Ishikawa (cell line): Measurements from ENCODE around the gene RSU1.

Experiments
- CEBPB ChIP-seq: IDR thresholded peaks from 2 replicates; pipeline ENCODE4 v1.6.1; 2012
- CREB1 ChIP-seq: IDR thresholded peaks from 2 replicates; pipeline ENCODE4 v1.6.1; 2012; ENCODE audit warnings: low read depth
- EGR1 ChIP-seq: IDR thresholded peaks from 2 replicates; pipeline ENCODE4 v1.6.1; 2012
- EP300 ChIP-seq: IDR thresholded peaks from 2 replicates; pipeline ENCODE4 v1.6.1; 2012; ENCODE audit warnings: borderline replicate concordance
- NFIC ChIP-seq: IDR thresholded peaks from 2 replicates; pipeline ENCODE4 v1.6.1; 2012
- RAD21 ChIP-seq: IDR thresholded peaks from 2 replicates; pipeline ENCODE4 v1.6.1; 2012; ENCODE audit warnings: low read depth
- TAF1 ChIP-seq: IDR thresholded peaks from 2 replicates; pipeline ENCODE4 v1.6.1; 2012; ENCODE audit warnings: low read depth, mild to moderate bottlenecking
- TEAD4 ChIP-seq: IDR thresholded peaks from 2 replicates; pipeline ENCODE4 v1.6.1; 2012
- TF ChIP-seq, protein P1 (sequence below): IDR thresholded peaks from 2 replicates; pipeline ENCODE4 v1.6.1; 2012; ENCODE audit warnings: low read depth, mild to moderate bottlenecking
- TF ChIP-seq, protein P2 (sequence below): IDR thresholded peaks from 2 replicates; pipeline ENCODE4 v1.6.1; 2012

DNA sequence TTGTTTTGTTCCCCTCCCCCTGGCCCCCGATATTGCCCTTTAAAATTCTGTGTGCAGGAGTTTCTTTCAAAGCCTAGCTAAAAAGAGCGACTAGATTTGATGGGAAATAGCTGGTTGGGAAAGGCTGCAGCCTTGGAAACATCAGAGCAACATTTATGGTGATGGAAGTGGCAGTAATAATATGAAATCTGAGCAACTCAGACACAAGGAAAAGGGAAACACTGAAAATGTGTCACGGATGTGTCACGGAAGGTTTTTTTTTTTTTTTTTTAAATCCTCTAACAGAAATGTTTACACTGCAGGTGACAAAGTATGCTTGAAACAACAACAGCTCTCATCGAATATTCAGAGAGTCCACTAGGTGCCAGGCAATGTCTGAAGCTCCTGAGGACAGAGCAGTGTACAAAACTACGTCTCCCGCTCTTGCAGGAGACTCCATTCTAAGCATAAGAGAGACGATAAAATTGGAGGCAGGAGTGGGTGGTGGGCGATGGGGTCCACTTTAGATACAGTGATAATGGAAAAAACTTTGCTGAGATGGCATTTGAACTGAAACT, 143.0 kb downstream of the RSU1 start:
- TF ChIP-seq TAF1 (no peak), EP300 (no peak), RAD21 (no peak), EGR1 (no peak), TEAD4 (no peak), NFIC (no peak), CREB1 (no peak), CEBPB (no peak)
- TF ChIP-seq, protein P1, sequence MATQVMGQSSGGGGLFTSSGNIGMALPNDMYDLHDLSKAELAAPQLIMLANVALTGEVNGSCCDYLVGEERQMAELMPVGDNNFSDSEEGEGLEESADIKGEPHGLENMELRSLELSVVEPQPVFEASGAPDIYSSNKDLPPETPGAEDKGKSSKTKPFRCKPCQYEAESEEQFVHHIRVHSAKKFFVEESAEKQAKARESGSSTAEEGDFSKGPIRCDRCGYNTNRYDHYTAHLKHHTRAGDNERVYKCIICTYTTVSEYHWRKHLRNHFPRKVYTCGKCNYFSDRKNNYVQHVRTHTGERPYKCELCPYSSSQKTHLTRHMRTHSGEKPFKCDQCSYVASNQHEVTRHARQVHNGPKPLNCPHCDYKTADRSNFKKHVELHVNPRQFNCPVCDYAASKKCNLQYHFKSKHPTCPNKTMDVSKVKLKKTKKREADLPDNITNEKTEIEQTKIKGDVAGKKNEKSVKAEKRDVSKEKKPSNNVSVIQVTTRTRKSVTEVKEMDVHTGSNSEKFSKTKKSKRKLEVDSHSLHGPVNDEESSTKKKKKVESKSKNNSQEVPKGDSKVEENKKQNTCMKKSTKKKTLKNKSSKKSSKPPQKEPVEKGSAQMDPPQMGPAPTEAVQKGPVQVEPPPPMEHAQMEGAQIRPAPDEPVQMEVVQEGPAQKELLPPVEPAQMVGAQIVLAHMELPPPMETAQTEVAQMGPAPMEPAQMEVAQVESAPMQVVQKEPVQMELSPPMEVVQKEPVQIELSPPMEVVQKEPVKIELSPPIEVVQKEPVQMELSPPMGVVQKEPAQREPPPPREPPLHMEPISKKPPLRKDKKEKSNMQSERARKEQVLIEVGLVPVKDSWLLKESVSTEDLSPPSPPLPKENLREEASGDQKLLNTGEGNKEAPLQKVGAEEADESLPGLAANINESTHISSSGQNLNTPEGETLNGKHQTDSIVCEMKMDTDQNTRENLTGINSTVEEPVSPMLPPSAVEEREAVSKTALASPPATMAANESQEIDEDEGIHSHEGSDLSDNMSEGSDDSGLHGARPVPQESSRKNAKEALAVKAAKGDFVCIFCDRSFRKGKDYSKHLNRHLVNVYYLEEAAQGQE: no peak
- TF ChIP-seq, protein P2, sequence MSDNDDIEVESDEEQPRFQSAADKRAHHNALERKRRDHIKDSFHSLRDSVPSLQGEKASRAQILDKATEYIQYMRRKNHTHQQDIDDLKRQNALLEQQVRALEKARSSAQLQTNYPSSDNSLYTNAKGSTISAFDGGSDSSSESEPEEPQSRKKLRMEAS: no peak
